NCI-H1105 (cell line): ENCODE data around the gene CIZ1.
"Not testable (repeated sequence)": the region's sequence is repeated elsewhere in the genome, so short reads cannot be mapped to it uniquely, and the experiment has no call there.

Experiments
- DNase-seq: peaks from one replicate; lab custom pipeline; 2025; lab: John Stamatoyannopoulos, UW

The CIZ1 gene, protein sequence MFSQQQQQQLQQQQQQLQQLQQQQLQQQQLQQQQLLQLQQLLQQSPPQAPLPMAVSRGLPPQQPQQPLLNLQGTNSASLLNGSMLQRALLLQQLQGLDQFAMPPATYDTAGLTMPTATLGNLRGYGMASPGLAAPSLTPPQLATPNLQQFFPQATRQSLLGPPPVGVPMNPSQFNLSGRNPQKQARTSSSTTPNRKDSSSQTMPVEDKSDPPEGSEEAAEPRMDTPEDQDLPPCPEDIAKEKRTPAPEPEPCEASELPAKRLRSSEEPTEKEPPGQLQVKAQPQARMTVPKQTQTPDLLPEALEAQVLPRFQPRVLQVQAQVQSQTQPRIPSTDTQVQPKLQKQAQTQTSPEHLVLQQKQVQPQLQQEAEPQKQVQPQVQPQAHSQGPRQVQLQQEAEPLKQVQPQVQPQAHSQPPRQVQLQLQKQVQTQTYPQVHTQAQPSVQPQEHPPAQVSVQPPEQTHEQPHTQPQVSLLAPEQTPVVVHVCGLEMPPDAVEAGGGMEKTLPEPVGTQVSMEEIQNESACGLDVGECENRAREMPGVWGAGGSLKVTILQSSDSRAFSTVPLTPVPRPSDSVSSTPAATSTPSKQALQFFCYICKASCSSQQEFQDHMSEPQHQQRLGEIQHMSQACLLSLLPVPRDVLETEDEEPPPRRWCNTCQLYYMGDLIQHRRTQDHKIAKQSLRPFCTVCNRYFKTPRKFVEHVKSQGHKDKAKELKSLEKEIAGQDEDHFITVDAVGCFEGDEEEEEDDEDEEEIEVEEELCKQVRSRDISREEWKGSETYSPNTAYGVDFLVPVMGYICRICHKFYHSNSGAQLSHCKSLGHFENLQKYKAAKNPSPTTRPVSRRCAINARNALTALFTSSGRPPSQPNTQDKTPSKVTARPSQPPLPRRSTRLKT

GRCh38 chr9:128191406-128192046, at the start of gene CIZ1:
Gene CIZ1, minus strand, starts transcription at chr9:128191572. Its CDS starts 715 bp downstream, at chr9:128190857.
- peak; percentile 66 for DNase-seq

GRCh38 chr9:128233817-128234406, 42.5 kb upstream of the CIZ1 start:
- no peak for DNase-seq

DNA sequence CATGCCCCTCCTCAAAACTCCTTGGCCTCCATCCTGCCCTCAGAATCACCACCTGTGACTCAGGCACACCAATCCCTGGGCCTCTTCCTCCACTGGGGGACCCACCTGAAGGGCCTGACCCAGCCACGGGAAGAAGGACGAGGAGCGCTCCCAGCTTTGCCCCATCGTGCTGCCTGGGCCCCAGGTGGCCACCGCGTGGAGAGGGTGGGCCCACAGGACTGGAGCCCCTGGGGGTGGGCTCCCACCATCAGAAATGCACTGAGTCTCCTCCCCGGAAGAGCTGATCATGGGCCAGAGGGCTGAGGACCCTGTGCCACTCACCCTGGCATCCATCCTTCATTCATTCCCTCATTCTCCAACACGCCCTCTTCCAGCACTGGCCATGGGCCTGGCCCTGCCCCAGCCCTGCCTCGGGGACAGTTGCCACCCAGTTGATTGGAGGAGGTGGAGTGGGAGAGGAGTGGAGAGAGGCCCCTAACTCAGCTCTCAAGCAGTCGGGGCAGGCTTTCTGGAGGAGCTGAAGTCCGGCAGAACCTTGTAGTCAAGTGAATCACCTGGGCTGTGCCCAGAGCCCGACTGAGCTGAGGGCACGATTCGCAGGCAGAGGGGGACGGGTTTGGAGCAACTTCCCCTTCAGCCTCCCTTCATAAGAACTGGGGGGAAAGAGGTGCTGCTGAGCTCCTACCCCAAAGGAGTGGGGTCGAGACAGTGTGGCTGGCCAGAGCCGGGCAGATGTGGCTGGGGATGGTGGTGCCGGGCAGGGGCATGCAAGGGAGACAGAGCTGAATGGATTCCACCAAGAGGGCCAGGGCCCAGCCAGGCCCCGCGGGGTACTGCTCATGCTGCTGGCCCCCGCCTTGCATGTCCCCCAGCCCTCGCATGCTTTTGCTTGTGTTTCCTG, 41.4 kb upstream of the CIZ1 start:
- no peak for DNase-seq

GRCh38 chr9:128231638-128232527, 40.5 kb upstream of the CIZ1 start:
- DNase-seq, result no peak

GRCh38 chr9:128230897-128231296, 39.5 kb upstream of the CIZ1 start:
- DNase-seq, result not testable (repeated sequence)

DNA sequence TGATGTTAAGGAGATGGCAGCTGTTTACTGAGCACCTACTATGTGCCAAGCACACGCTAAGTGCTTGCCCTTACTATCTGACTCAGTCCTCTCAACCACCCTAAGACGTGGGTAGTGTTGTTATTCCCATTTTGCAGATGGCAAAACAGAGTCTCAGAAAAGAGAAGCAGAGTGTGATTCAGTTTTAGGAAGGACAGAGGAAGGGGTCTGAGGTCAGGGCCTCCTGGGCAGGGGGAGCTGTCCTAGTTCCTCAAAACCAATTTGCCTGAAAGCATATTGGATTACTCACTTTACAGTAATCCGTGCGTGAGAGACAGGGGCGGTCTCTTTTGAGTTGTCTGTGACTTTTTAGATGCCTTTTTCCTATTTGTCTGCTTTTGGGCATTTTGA, 35.0 kb upstream of the CIZ1 start:
- DNase-seq, result no peak

DNA sequence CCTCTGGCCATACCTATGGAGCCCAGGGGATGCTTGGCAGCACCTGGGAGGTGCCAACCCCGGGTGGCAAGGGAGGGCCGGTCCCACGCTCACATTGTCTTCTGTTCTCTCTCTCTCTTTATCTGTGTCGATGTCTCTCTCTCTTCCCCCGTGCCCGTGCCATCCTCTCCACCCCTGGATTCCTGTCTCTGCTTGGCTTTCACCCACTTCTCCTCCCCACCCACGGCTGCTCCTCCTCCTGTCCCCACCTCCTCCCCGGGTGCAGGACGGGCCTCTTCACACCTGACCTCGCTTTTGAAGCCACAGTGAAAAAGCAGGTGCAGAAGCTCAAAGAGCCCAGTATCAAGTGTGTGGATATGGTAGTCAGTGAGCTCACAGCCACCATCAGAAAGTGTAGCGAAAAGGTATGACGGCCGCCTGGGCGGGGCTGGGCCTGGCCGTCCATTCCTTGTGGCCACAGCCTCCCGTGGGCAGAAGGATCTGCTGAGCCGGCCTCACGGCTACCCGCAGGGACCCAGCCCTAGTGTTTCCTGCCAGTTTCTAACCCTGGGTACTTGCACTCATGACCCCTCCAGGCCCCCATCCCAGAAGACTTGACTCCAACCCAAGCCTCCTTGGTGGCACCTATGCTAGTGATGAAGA, 34.5 kb upstream of the CIZ1 start:
- no peak for DNase-seq

DNA sequence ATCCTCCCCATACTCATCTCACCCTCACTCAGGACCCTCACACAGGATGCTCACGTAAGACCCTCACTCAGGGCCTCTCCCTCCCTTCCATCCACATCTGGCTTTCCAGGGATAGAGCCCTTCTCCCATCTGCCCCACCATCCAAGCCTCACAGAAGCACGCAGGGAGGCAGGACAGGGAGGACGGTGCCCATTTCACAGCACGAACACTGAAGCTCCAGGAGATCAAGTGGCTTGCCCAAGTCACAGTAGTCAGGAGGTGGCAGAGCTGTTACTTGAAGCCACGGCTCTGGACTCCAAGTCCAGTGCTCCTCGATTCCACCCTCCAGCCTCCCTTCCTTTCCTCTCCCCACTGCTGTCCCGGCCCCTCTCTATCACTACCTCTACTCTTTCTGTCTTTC, 33.5 kb upstream of the CIZ1 start:
- no peak for DNase-seq

- no peak for DNase-seq
These were observed 31.7 kb upstream of the CIZ1 start for GRCh38 chr9:128222880-128223670.

DNA sequence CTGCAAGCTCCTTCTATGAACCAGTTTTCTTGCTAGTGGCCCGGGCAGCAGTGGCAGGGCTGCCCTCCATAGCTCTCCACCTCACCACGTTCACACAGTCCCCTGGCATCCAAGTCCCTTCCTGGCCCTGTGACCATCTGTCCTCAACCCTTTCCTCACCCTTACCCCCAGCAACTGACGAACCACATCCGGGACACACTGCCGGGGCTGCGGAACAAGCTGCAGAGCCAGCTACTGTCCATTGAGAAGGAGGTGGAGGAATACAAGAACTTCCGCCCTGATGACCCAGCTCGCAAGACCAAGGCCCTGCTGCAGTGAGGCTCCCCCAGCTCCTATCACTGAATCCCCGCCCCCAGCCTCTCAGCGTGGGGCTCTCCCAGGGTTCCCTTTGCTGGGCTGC, 30.7 kb upstream of the CIZ1 start:
- no peak for DNase-seq

DNA sequence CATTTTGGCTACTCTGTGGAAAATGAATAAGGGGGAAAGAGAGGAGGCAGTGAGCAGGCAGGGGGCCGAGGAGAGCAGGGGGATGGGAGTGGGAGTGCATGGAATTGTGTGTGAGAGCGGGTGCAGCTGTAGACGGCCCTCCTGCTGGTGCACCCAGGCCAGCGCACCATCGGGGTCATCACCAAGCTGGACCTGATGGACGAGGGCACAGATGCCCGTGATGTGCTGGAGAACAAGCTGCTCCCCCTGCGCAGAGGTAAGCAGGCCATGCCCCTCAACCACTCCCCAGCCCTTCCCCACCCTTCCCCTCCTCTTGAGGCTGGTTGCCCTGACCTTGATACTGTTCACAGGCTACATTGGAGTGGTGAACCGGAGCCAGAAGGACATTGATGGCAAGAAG, 28.5 kb upstream of the CIZ1 start:
- no peak for DNase-seq

GRCh38 chr9:128218518-128219389, 27.4 kb upstream of the CIZ1 start:
- peak; percentile 45 for DNase-seq

- DNase-seq, result no peak
These were observed 26.8 kb upstream of the CIZ1 start for GRCh38 chr9:128218172-128218517.

- no peak for DNase-seq
These were observed 25.6 kb upstream of the CIZ1 start for GRCh38 chr9:128216781-128217553.

DNA sequence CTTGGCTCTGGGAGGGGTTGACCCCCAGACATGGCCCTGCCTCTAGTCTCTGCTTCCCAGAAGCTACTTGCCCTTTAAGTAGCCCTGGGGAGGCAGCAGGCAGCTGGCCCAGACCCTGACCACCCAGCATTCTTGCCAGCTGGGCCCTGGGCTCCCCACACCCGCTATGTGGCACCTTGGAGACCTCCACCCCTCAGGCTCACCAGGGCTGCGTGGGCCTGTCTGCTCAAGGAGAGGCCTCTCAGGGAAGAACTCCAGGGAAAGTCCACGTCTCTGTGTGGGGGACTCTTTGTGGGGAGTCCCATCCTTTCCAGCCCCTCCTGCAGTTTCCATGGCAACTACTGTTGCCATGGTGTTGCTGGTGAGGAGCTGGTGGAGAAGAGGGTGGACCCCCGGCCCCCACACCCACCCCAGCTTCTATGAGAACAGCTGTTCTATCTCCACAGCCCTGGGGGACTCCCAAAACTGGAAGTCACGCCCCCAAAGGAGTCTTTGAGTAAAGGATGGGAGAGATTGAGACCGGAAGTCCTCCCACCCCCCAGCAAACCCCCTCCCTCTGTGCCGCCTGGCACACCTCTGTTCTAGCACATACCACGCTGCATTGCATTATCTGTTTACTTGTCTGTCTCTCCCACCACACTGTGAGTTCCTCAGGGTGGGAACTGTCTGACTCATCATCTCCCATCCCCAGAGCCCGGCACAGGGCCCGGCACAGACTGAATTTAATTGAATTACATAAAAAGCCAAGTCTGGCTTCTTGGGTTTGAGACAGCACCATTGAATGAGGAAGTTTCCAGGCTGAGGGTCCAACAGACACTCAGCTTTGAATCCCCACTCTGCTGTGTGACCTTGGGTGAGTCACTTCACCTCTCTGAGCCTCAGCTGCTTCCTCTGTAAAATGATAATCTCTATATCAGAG, 24.4 kb upstream of the CIZ1 start:
- no peak for DNase-seq
